Vagina (tissue), 2 donors: ENCODE results near the gene PTPRE. TPM values are rescaled to one million over a fixed set of nuclear protein-coding genes. Genes with fewer than 3 reads are reported as not detected.

Experiments
- DNase-seq, 2 donors: peaks; one replicate each; pipeline ENCODE4 v3.0.0-alpha.2; 2017; ENCODE audit errors: extremely low spot score in 2 of 2
- H3K27ac ChIP-seq: fragments of 200-600 bp; sonication (generic); one replicate; pipeline ENCODE4 v1.5.1; 2019
- H3K27me3 ChIP-seq: fragments of 200-600 bp; sonication (generic); one replicate; pipeline ENCODE4 v1.5.1; 2019
- H3K36me3 ChIP-seq, 2 donors: fragments of 200-600 bp; sonication (generic); one replicate each; pipeline ENCODE4 v1.5.1; 2017 to 2019
- H3K4me1 ChIP-seq: fragments of 200-600 bp; sonication (generic); one replicate; pipeline ENCODE4 v1.5.1; 2019
- H3K4me3 ChIP-seq, 2 donors: fragments of 200-600 bp; sonication (generic); 1 replicate in 1 of 2; 2 replicates in 1 of 2; pipeline ENCODE4 v1.5.1; 2016 to 2019
- H3K9me3 ChIP-seq: fragments of 200-600 bp; sonication (generic); one replicate; pipeline ENCODE4 v1.5.1; 2019
- CTCF ChIP-seq, 3 experiments: fragments of 450-650 bp in 2 of 3; fragments of 200-600 bp in 1 of 3; sonication (generic) in 1 of 3; IDR thresholded peaks; one replicate each; pipeline ENCODE4 v1.5.1; 2017 to 2019; ENCODE audit warnings: antibody characterized with exemption in 3 of 3, mild to moderate bottlenecking in 2 of 3, moderate library complexity in 2 of 3
- POLR2A ChIP-seq, 2 donors: fragments of 450-650 bp; IDR thresholded peaks; one replicate each; pipeline ENCODE4 v1.6.1; 2017; ENCODE audit warnings: antibody characterized with exemption in 2 of 2, mild to moderate bottlenecking in 2 of 2, moderate library complexity in 2 of 2
- POLR2AphosphoS5 ChIP-seq, 2 donors: sonication (generic); formaldehyde crosslinking; IDR thresholded peaks; one replicate each; pipeline ENCODE4 v1.9.0; 2017; ENCODE audit warnings: antibody characterized with exemption in 2 of 2, mild to moderate bottlenecking in 2 of 2, low read depth in 1 of 2; ENCODE audit not compliant: insufficient read depth in 1 of 2
- intact Hi-C: fragments of 100-400 bp; cut with DNase I; formaldehyde crosslinking; loops from one replicate; pipeline ENCODE4 v1.15.1; 2023
- total RNA-seq: library from RNA; depleted of rRNA; stranded (reverse); fragments of >200 nt; gene quantifications from one replicate; pipeline ENCODE4 v1.2.3, GENCODE V29; 2016

The PTPRE gene
- total RNA-seq, 1 donor from 2014 or later, result 77.6 TPM

GRCh38 chr10:127899766-127900387 is 7.0 kb upstream of the PTPRE start:
- intact Hi-C loops, result no loop called here
- Histone ChIP-seq H3K4me1 (no peaks in the 10 kb centered on the region), H3K27me3 (no peaks in the 10 kb centered on the region), H3K4me3 (no peak overlapping the region), H3K36me3 (no peaks in the 10 kb centered on the region), H3K9me3 (no peaks in the 10 kb centered on the region), H3K27ac (no peak overlapping the region)
- DNase-seq, result peak; percentile 58 to 74
- TF ChIP-seq CTCF (IDR thresholded peaks at IDR 0.05), result no peak
- no peak for TF ChIP-seq POLR2A (IDR thresholded peaks at IDR 0.05)
- no peak for TF ChIP-seq POLR2AphosphoS5 (IDR thresholded peaks at IDR 0.05; ENCODE audit: insufficient read depth in 1 of 2, low read depth in 1 of 2)

- Histone ChIP-seq H3K27me3 (no peaks in the 10 kb centered on the region), H3K36me3 (no peaks in the 10 kb centered on the region), H3K9me3 (no peaks in the 10 kb centered on the region), H3K4me1 (peaks cover 15% of the 10 kb centered on the region), H3K4me3 (no peak overlapping the region), H3K27ac (no peak overlapping the region)
- peak; percentile 42 to 67 for DNase-seq
- no peak for TF ChIP-seq CTCF (IDR thresholded peaks at IDR 0.05)
- intact Hi-C loops, result no loop called here
Measured at GRCh38 chr10:127903789-127904188, 3.1 kb upstream of the PTPRE start.

GRCh38 chr10:127904311-127905000 is 2.4 kb upstream of the PTPRE start:
- TF ChIP-seq CTCF (IDR thresholded peaks at IDR 0.05) (no peak), POLR2AphosphoS5 (IDR thresholded peaks at IDR 0.05; ENCODE audit: insufficient read depth in 1 of 2, low read depth in 1 of 2) (no peak), POLR2A (IDR thresholded peaks at IDR 0.05) (no peak)
- Histone ChIP-seq H3K4me3 (no peak overlapping the region), H3K4me1 (peaks cover 16% of the 10 kb centered on the region), H3K36me3 (no peaks in the 10 kb centered on the region), H3K9me3 (no peaks in the 10 kb centered on the region), H3K27me3 (no peaks in the 10 kb centered on the region), H3K27ac (no peak overlapping the region)
- peak; percentile 34 to 55 for DNase-seq
- intact Hi-C loops, result no loop called here

GRCh38 chr10:127905001-127905847 is 1.7 kb upstream of the PTPRE start:
- DNase-seq, result peak in 1 of 2 donors; percentile 74
- intact Hi-C loops, result no loop called here

More at GRCh38 chr10:127905001-127905847, 1.7 kb upstream of the PTPRE start:
- peaks cover 16% of the 10 kb centered on the region for H3K4me1 ChIP-seq
- H3K36me3 ChIP-seq, result no peaks in the 10 kb centered on the region
- H3K4me3 ChIP-seq, result no peak overlapping the region
- H3K27ac ChIP-seq, result no peak overlapping the region
- TF ChIP-seq POLR2A (IDR thresholded peaks at IDR 0.05), result no peak
- no peak for TF ChIP-seq CTCF (IDR thresholded peaks at IDR 0.05)
- TF ChIP-seq POLR2AphosphoS5 (IDR thresholded peaks at IDR 0.05; ENCODE audit: insufficient read depth in 1 of 2, low read depth in 1 of 2), result no peak
- no peaks in the 10 kb centered on the region for H3K27me3 ChIP-seq
- H3K9me3 ChIP-seq, result no peaks in the 10 kb centered on the region
